NCI-H2171 (cell line): ENCODE data around the gene PTPRZ1.

Experiments used
- DNase-seq: peaks from one replicate; lab custom pipeline; 2025; lab: John Stamatoyannopoulos, UW

PTPRZ1 gene

GRCh38 chr7:121891731-121892130 lies 18.8 kb downstream of the PTPRZ1 start:
- DNase-seq = no peak

DNA sequence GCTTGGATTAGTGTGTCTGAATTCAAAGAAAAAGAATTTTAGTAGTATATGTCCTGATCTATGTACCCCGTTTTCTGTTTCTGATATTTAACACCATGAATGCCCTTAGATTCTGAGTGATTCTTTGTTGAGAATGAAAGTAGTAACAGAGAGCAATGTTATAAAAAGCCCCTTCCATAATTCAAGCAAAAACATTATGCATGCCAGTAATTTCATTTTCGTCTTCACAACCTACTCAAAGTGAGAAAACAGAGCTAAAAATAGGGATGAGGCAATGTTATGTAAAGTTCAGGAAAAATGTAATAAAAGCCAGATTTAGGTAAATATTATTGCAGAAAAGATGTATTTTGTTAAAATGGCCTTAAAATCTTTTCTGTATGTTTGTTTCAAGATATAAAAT lies 28.1 kb downstream of the PTPRZ1 start:
- DNase-seq = no peak

DNA sequence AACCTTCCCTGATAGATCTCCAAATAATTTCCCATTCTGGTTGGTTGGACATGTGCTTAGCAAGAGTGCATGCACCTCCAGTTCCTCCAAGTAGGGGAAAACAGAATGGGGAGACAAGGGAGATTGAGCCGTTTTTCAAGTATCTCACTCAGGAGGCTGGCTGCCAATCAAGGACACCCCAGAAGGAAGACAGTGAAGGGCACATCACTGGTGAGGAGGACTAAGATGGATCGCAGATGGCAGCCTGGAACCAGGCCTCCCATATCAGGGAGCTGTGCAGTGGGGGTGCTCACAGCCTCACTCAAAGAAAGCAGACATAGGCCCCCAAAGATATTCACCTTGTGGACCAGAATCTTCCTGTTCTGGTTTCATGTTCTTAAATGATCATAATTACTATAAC lies 31.2 kb downstream of the PTPRZ1 start:
- DNase-seq = no peak

GRCh38 chr7:121908042-121908441 lies 35.1 kb downstream of the PTPRZ1 start:
- DNase-seq = no peak

DNA sequence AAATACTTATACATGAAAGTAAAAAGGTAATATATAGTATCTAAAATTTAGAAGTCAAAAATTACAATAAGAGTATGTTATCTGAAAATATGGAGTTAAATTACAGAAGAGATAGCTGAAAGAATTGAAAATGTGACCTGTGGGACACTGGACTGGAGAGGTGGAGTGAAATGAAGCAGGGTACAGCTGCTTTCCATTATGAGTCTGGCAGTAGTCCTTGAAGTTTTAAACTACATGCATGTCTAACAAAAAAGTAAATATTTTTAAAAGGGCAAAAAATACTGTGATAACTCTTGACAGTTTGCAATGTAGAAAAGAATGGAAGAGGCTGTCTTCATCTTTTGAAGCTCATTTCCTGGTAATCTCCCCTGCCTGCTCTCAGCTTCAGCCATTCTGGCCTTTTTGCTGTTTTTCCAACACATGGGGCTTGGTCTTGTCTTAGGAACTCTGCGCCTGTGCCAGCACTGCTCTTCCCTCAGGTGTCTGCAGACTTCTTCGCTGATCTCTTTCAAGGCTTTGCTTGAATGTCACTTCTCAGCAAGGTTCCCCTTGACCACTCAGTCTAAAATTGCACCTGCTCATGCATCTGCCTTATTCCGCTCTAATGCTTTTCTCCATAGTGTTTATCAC lies 36.9 kb downstream of the PTPRZ1 start:
- no peak for DNase-seq

DNA sequence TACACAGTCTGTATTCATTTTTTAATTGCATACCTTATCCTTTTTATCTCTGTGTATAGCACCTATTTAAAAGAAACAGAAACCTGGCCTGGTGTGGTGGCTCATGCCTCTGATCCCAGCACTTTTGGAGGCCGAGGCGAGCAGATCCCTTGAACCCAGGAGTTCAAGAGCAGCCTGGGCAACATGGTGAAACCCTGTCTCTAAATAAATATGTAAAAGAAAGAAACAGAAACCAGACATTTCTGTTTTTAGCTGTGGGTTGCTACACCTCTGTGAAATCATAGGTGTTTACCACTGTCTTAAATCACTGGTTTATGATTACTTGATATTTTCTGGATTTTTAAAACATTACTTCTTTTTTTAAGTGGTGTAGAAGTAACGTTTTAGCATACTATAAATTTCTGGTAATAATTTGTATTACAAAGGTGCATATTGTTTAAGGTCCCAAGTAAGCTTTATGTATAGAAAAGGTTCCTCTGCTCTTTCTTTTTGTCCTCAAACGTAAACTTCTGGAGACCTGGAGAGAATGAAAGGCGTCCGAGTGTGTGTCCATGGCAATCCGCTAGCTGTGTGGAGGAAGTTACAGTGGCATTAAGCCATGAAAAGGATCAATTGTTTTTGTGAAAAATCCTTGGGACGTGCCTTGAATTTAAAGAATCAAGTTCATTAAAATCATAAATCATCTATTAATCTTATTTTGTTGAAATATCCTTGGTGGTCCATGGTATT lies 41.1 kb downstream of the PTPRZ1 start:
- no peak for DNase-seq

GRCh38 chr7:121914676-121915279 lies 41.8 kb downstream of the PTPRZ1 start:
- no peak for DNase-seq

GRCh38 chr7:121916211-121916610 lies 43.2 kb downstream of the PTPRZ1 start:
- no peak for DNase-seq

DNA sequence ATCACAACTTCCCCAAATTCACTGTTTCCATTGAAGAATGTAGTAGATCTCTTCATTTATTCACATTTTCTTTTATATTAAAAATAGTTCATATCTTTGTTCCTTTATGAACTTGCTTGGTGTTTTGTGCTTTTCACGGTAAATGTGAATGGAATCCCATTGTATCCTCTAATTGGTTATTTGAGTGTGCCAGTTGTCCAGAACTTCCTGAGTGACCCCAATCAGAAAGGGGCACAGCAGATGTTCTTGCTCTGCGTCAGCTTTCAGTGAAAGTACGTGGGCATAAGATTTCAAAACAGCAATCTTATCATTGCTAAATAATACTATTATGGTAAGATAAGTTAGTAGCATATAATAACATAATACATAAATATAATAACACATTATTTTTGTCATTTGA lies 47.0 kb downstream of the PTPRZ1 start:
- DNase-seq = no peak

GRCh38 chr7:121924269-121925186 lies 51.6 kb downstream of the PTPRZ1 start:
- no peak for DNase-seq

DNA sequence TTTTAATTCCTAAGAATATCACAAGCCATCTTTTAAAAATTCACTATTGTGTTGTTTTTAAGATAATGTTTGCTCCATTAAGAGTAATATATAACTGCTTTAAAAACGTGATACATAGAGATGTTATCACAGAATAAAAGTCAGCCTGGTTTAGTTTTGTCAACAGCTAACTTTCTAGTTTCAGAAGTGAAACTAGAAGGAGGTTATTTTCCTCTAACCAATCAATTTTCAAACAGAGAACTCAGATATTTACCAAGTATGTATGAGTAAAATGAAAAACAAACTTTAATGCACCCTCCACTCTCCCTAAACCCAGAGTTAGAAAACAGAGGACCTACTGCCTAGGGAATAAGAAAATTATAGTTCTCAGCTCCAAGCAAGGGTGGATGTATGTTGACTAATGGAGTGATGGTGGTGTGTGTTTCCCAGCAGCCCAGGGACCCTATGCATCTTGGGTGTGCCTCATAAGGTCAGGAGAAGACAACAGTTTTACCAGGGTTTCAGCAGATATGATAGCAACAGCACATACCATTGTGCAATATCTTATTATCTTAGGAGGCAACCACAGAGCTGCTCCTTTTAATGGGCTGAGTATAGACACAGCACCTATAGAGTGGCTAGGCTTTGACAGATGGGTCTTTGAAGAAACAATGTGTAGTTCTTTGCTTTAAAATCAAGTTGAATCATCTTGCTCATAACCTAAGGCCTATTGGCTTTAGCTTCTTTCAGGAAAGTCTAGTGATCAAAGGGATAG lies 58.4 kb downstream of the PTPRZ1 start:
- DNase-seq = no peak

GRCh38 chr7:121932768-121933167 lies 59.8 kb downstream of the PTPRZ1 start:
- no peak for DNase-seq

- DNase-seq = no peak
Measured at GRCh38 chr7:121936951-121937623, 64.1 kb downstream of the PTPRZ1 start.

GRCh38 chr7:121938429-121938996 lies 65.6 kb downstream of the PTPRZ1 start:
- DNase-seq = no peak

DNA sequence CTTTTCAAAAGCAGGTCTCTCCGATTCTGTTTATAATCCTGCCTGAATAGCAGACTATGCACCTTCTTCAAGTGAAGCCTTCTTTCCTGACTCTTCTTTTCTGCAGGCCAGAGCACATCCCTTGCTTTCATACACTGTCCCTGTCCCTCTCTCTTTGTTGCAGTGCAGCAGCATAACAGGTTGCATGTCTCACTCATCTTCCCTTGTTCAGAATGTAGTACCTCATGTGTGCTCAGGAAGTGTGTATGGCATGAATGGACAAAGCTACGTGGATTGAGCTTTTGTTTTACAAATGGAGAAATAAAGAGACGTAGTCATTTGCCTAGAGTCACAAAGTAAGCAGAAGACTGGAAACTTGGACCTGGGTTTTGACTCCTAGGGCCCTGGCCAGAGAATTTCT lies 68.0 kb downstream of the PTPRZ1 start:
- no peak for DNase-seq

DNA sequence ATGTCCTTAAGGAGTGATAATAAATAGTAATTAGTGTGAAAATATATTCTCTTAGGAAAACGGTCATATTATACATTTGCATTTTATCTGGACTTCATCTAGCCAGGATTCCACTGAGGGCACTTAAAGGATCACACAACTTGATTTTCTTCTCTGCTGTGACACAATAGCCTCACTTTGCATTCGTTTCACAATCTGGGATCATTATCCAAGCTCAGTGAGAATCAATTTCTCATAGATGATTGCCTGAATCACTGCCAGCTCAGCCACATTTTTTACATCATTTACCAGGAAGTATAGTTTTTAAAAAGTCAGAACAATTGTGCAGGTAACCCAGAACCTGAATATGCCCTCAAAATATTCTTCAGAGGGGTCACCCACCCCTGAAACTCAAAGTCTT lies 68.9 kb downstream of the PTPRZ1 start:
- no peak for DNase-seq

DNA sequence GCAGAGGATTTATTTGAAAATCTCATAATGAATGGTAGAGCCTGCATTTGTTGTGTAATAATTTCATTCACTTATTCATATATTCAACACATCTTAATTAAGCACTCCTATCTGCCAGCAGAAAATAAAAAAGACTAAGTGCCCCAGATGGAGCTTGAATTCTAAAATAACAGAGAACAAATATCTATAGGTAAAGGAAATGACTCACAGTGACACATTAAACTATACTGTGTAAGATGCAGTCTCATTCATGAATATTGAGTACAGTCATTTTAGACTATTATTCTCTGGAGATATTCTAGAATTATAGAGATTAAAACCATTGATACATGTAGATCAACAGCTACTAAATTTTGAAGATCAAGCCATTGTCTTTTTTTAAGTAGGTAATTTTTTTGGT lies 72.1 kb downstream of the PTPRZ1 start:
- no peak for DNase-seq

DNA sequence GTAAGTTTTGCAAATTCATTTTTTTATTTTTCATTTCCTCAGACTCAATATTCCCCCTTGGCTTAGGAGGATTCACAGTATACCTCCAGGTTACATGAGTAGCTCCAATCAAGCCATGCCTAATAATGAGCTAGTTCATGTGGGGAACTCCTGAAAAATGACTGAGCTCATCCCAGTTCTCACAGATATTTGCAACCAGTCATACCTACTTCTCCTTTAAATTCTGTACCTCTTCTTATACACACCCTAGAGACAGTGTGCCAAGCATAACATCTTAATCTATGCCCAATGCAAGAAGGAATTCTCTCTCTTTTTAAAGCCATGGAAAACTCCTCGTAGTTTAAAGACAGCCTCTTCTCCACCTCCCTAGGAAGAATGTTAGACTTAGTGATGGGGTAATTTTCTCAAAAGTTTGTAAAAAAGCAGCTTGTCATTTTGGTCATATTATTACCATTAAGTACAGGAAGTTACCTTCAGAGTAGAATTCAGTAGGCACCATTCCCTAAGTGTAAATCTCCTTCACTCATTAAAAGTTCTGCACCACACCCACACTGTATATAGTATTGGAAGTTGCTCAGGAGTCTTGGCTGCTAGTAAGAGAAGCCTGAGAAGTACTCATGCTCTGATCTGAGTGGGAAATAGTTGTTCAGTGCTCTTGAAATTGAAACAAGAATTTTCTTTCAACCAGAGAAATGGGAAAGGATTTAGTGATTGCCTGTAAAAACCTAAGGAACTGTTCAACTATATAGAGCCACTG lies 72.7 kb downstream of the PTPRZ1 start:
- DNase-seq = no peak

DNA sequence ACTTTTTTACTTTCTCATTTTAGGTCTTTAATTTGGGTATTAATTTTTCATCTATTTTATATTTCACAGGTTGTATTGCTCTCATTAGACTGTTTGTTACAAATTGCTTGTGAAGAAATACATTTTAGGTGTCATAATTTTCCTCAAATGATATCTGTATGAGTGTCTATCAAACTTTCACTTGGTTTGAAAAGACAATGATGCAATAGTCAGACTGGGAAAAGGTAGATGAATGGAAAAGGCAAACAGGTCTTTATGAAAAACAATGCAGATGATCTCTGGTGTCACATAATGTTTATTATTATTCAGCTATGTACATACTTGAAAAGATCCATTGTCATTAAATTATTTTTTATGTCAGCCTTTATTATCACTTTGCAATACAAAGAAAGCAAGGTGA lies 80.2 kb downstream of the PTPRZ1 start:
- no peak for DNase-seq

GRCh38 chr7:121953601-121954000 lies 80.6 kb downstream of the PTPRZ1 start:
- no peak for DNase-seq
